Breast epithelium (tissue), 3 donors: ENCODE measurements around the gene EPHB2.

Source experiments
- POLR2A ChIP-seq: fragments of 450-650 bp; IDR thresholded peaks from one replicate; pipeline ENCODE4 v1.6.1; 2016; ENCODE audit warnings: antibody characterized with exemption, mild to moderate bottlenecking, moderate library complexity
- TF ChIP-seq, protein P1 (sequence below), 3 donors: fragments of 450-650 bp; IDR thresholded peaks; one replicate each; pipeline ENCODE4 v1.5.1; 2016 to 2017; ENCODE audit warnings: antibody characterized with exemption in 3 of 3, mild to moderate bottlenecking in 3 of 3, moderate library complexity in 3 of 3

- TF ChIP-seq, protein P1, sequence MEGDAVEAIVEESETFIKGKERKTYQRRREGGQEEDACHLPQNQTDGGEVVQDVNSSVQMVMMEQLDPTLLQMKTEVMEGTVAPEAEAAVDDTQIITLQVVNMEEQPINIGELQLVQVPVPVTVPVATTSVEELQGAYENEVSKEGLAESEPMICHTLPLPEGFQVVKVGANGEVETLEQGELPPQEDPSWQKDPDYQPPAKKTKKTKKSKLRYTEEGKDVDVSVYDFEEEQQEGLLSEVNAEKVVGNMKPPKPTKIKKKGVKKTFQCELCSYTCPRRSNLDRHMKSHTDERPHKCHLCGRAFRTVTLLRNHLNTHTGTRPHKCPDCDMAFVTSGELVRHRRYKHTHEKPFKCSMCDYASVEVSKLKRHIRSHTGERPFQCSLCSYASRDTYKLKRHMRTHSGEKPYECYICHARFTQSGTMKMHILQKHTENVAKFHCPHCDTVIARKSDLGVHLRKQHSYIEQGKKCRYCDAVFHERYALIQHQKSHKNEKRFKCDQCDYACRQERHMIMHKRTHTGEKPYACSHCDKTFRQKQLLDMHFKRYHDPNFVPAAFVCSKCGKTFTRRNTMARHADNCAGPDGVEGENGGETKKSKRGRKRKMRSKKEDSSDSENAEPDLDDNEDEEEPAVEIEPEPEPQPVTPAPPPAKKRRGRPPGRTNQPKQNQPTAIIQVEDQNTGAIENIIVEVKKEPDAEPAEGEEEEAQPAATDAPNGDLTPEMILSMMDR (IDR thresholded peaks at IDR 0.05), result no peak
- no peak for TF ChIP-seq POLR2A
Observed at GRCh38 chr1:22794647-22795365, 84.2 kb downstream of the EPHB2 start.
